T-helper 22 cell (primary cell): ENCODE results near the gene GRIK4.
"Not testable (repeated sequence)": the region's sequence is repeated elsewhere in the genome, so short reads cannot be mapped to it uniquely, and the experiment has no call there.

Experiments used
- DNase-seq: peaks from one replicate; pipeline ENCODE4 v3.0.0-alpha.2; 2020; ENCODE audit warnings: low read depth

GRIK4 gene

DNA sequence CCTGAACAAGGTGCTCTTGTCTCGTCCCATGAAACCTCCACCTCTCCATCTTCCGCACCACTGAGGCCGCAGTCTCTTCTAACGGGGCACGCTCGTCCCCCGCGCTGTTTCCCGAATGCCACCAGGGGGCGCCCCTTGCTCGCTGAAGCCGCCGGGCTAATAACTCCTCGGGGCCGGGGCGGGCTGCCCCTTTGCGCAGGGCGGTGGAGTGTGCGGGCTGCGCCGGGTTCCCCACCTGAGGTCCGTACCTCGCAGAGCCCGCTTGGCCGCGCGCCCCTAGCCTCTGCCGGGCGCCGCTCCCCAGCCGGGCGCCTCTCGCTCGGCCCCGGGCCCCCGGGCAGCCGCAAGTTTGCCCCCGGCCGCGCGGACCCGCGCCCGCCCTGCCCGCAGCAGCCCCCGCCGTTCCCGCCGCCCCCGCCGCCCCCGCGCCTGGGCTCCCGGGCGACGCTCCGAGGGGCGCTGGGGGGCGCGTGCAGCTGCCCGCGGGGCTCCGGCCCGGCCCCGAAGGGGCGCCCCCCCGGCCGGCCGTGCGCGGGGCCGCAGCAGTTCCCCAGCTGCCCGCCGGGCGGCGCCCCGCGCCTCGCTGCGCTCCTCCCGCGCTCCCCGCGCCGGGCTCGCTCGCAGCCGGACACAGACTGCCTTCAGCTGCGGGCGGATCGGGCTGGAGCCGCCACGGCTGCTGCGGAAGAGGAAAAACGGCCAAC lies at the start of gene GRIK4:
TSS of gene GRIK4 (plus strand) at position 633 of the 704 bp plus-strand sequence. CDS start 148,571 bp downstream, outside the sequence.
- DNase-seq, result peak; percentile 17

- DNase-seq, result no peak
Measured at GRCh38 chr11:120462825-120463224, 48.7 kb upstream of the GRIK4 start.

- DNase-seq, result no peak
Measured at GRCh38 chr11:120465921-120466534, 45.5 kb upstream of the GRIK4 start.

DNA sequence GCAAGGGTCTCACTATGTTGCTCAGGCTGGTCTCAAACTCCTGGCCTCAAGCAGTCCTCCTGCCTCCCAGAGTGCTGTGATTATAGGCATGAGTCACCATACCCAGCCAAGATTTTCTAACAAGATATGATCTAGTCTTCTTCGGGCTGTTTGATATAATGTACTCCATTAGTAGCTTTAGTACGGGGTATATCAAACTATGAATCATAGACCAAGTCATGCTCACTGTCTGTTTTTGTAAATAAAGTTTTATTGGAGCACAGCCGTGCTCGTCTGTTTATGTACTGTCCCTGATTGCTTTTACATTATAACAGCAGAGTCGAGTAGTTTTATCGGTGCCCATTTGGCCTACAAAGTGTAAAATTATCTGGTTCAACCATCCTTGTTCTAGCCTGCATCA lies 43.9 kb upstream of the GRIK4 start:
- no peak for DNase-seq

- DNase-seq, result no peak
Measured at GRCh38 chr11:120471131-120471530, 40.4 kb upstream of the GRIK4 start.

DNA sequence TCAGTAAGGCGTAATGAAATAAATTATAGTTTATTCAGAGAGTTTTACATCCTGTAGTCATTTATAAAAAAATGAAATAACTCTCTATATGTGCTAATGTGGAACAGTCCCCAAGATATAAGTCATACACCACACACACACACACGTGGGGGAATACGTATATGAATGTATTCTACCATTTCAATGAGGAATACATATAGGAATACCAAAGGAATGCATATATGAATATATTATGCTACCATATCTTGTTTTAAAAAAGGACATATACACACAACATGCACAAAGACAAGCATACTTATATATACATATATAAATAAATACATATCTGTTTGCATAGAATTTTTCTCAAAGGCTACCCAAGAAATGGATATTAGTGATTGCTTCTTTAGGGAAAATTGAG lies 39.6 kb upstream of the GRIK4 start:
- no peak for DNase-seq

DNA sequence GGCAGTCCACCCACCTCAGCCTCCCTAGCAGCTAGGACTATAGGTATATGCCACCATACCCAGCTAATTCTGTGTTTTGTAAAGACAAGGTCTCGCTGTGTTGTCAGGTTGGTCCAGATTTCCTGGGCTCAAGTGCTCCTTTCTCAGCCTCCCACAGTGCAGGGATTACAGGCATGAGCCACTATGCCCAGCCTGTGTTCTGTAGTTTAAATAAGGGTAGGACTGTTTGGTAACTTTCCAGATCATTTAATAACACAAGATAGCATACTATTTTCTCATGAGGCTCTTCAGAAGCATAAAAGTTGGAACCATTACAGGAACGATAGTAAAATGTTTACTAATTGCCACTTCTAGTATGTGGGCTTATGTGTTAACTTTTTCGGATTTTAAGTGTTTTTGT lies 38.0 kb upstream of the GRIK4 start:
- no peak for DNase-seq

DNA sequence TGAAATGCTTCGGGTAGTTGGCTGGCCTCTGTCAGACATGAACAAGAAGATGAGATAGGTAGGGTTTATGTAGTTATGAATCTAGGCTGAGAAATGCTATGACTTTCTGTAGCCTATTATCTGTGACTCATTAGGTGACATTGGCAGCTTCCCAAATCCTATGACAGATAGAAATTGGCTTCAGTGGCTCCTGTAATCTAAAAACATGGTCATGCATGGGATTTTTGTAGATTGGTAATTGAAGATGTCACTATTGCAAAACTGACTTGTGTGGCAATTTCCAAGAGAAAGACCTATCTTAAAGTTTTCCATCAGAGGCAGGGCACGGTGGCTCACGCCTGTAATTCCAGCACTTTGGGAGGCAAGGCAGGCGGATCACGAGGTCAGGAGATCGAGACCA lies 29.4 kb upstream of the GRIK4 start:
- no peak for DNase-seq

DNA sequence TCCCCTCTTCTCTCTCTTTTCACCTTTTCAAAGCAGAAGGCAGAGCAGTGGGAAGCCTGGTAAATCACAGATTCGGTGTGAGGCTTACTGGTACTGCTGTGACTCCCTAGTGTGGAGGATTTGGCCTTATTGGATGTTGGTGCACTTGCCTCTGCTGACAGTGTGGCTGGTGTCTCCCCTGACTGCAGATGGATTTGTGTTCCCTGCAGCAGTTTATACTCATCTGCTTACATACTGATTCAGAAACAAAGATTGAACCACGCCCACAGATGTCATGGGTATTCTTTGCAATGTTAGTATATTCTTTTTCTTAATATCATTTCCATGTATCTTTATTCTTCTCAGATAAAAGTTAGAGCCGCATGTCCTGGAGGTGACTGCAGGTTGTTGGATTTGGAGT lies 26.8 kb upstream of the GRIK4 start:
- DNase-seq, result no peak

- no peak for DNase-seq
Measured at GRCh38 chr11:120486138-120486537, 25.4 kb upstream of the GRIK4 start.

DNA sequence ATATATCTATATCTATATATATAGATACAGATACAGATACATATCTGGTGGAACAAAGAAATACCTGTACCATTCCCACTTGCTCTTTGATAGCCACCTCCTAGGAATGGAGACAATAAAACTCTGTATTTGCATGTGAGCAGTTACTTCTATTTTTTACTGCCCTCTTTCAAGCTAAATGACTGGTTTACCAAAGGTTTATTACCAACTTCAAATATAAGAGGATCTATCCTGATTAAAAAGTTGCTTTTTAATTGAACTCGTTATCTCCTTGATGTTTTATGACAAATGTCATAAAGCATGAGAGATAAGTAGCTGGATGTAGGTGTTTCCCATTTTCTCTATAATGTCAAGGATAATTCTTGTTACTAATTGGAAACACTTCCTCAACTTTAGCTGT lies 21.7 kb upstream of the GRIK4 start:
- DNase-seq, result no peak

- no peak for DNase-seq
Measured at GRCh38 chr11:120492486-120492885, 19.1 kb upstream of the GRIK4 start.

DNA sequence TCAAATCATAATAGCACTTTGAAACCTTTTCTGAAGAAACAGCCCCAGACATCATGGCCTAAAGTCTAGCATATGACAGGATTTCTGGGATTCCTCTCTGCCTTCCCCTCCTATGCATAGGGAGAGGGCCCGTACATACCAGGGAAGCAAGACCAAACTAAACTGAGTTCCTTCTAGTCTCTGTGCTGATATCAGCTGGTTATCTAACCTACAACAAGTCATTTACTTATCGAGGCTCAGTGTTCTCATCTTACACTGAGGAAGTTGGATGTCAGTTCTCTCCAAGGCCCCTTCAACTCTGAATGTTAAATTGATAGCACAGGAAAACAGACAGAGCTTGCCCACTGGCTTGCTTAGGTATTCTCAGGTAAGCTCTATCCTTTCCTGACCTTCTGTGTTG lies 17.0 kb upstream of the GRIK4 start:
- DNase-seq, result no peak

- DNase-seq, result no peak
Measured at GRCh38 chr11:120499088-120499487, 12.5 kb upstream of the GRIK4 start.

DNA sequence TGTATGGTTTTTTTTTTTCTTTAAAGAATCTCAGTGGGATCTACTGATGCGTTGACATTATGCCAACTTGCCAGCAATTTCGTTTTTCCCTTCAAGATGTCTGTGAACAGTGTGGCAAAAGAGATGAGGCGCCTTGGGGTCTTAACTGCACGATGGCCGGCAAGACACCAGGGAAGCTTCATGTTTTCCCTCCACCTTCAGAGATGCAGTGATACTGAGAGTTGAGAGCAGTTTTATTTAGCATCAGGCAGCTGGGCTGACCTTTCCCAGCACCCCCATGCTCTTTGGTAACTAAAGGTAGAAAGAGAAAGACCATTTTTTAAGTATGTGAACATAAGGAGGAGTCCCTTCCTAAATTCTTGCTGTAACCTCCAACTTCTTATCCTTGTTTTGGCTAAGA lies 11.7 kb upstream of the GRIK4 start:
- DNase-seq, result no peak

DNA sequence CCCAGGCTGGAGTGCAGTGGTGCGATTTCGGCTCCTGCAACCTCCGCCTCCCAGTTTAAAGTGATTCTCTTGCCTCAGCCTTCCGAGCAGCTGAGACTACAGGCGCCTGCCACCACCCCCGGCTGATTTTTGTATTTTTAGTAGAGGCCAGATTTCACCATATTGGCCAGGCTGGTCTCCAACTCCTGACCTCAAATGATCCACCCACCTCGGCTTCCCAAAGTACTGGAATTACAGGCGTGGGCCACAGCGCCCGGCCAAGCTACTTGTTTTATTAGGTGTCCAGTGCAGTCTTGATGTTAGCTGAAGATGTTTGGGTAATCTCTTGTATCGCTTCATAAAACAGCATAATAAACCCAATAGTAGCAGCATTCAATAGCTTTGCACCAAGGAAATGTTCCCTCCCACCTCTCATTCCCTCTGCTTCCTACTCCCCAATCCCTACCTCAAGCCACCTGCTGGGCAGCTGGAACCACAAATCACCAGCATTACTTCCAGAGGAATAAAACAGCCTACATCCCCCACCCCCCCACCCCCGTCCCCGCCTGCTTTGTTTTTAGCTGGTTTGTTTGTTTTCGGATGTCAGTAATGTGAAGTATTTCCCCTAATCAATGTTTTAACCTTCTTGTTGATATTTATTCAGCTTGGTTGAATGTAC lies 11.0 kb upstream of the GRIK4 start:
- no peak for DNase-seq

DNA sequence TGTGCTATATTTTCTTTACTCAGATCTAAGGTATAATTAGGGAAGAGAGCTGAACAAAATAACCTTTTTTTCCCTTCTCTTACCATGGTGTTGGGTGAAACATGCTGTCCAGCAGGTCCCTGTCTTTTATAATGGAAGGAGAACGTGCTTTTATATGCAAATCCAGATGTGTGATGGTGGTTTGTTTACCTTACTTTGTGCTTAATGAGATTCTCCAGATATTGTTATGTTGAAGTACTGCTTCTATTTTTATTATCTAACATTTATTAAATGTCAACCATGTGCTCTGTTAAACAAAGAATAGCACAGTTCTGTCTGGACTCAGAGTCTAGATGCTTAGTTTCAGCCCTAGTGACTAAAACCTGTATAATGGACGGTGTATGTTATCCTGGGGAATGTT lies 10.1 kb upstream of the GRIK4 start:
- no peak for DNase-seq

DNA sequence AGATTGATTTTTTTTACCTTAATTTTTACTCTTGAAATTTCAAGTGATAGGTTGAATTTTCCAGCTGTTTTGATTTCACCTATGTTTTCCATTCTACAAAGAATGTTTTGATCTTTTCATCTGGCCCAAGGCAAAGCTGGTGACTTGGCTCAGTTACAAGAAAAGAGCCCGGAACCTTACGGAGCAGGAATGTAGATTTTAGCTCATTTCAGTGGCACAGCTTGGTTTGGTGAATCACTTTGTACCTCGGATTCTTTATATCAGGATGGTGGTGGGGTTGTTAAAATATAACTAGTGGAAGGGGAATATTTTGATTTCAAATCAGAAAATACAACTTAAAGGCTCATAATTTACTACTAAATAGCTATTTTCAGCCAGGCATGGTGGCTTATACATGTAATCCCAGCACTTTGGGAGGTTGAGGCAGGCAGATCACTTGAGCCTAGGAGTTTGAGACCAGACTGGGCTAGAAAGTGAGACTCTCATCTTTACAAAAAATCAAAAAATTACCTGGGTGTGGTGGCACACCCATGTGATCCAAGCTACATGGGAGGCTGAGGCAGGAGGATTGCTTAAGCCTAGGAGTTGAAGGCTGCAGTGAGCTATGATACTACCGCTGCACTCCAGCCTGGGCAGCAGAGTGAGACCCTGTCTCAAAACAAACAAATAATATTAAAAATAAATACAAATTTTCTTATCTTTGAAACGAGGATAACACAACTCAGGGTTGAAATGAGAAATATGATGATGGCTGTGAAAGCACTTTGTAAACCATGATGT lies 9.4 kb upstream of the GRIK4 start:
- no peak for DNase-seq

- not testable (repeated sequence) for DNase-seq
Measured at GRCh38 chr11:120503529-120503928, 8.0 kb upstream of the GRIK4 start.

GRCh38 chr11:120505801-120506425 lies 5.6 kb upstream of the GRIK4 start:
- DNase-seq, result no peak

GRCh38 chr11:120509346-120510053 lies 2.0 kb upstream of the GRIK4 start:
- DNase-seq, result no peak
